Endometrial microvascular endothelial cells (primary cell): ENCODE measurements around the gene TEKTIP1. TPM values are rescaled to one million over a fixed set of nuclear protein-coding genes. Genes with fewer than 3 reads are reported as not detected.

Source experiments
- in situ Hi-C: cut with HindIII; loops from 2 replicates; pipeline ENCODE4 v1.10.0; 2017; ENCODE audit warnings: low sequenced_read_pairs, low pct_unique_long_range_greater_than_20kb; ENCODE audit errors: inconsistent ontology term
- total RNA-seq: library from RNA; depleted of rRNA; stranded (reverse); fragments of >200 nt; gene quantifications from one replicate; pipeline ENCODE4 v1.2.3, GENCODE V29; 2015; ENCODE audit errors: inconsistent ontology term

TEKTIP1 gene
- total RNA-seq, result not detected

- in situ Hi-C loops, result no loop called here
Observed at GRCh38 chr19:3538965-3539755, at the start of gene TEKTIP1. TSS of gene TEKTIP1 (plus strand) at chr19:3539174. CDS start at chr19:3539178, 4 bp downstream.

- in situ Hi-C loops, result no loop called here
Observed at GRCh38 chr19:3491396-3492119, 47.4 kb upstream of the TEKTIP1 start.

GRCh38 chr19:3492131-3492839 is 46.7 kb upstream of the TEKTIP1 start:
- in situ Hi-C loops, result no loop called here

GRCh38 chr19:3492919-3493318 is 46.1 kb upstream of the TEKTIP1 start:
- in situ Hi-C loops, result no loop called here

GRCh38 chr19:3493651-3494050 is 45.3 kb upstream of the TEKTIP1 start:
- in situ Hi-C loops, result no loop called here

GRCh38 chr19:3494051-3494450 is 44.9 kb upstream of the TEKTIP1 start:
- in situ Hi-C loops, result no loop called here

- in situ Hi-C loops, result no loop called here
Observed at GRCh38 chr19:3494559-3494958, 44.4 kb upstream of the TEKTIP1 start.

- in situ Hi-C loops, result no loop called here
Observed at GRCh38 chr19:3496392-3497273, 42.3 kb upstream of the TEKTIP1 start.

- in situ Hi-C loops, result no loop called here
Observed at GRCh38 chr19:3497757-3498520, 41.0 kb upstream of the TEKTIP1 start.

- in situ Hi-C loops, result no loop called here
Observed at GRCh38 chr19:3499738-3500428, 39.1 kb upstream of the TEKTIP1 start.

- in situ Hi-C loops, result no loop called here
Observed at GRCh38 chr19:3500429-3501101, 38.4 kb upstream of the TEKTIP1 start, which contains the start of gene DOHH. TSS of gene DOHH (minus strand) at chr19:3500674. CDS start at chr19:3496814, 3,860 bp downstream.

- in situ Hi-C loops, result no loop called here
Observed at GRCh38 chr19:3501780-3502179, 37.2 kb upstream of the TEKTIP1 start.

- in situ Hi-C loops, result no loop called here
Observed at GRCh38 chr19:3503036-3503572, 35.9 kb upstream of the TEKTIP1 start.

- in situ Hi-C loops, result no loop called here
Observed at GRCh38 chr19:3504735-3505134, 34.2 kb upstream of the TEKTIP1 start.

- in situ Hi-C loops, result no loop called here
Observed at GRCh38 chr19:3505598-3506383, 33.2 kb upstream of the TEKTIP1 start, which contains the start of gene FZR1. TSS of gene FZR1 (plus strand) at chr19:3506311. CDS start at chr19:3522990, 16,679 bp downstream.
